GM21529 (cell line): ENCODE measurements around the gene SUDS3.

Experiments used
- ATAC-seq: cut with Tn5 transposase; IDR thresholded peaks from one replicate; pipeline ENCODE4 v1.9.1; 2021; ENCODE audit not compliant: unreplicated experiment

The SUDS3 gene

DNA sequence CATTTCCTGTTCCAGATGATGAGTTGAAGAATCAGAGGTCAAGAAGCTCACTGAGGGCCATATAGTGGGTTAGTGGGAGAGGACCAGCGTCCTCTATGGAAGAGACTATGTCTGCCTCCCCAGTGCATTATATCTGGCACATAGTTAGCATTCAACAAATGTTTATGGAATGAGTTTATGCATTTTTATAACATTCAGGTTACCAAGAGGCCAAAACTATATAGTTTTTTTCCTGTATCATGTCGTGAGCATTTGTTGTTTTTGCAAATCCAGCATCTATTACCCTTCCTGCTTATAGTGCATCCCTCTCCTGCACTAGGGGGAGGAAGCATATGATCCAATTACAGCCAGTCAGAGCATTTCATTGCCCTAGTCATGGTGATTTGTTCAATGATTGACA lies 60.6 kb downstream of the SUDS3 start:
- no peak for ATAC-seq

DNA sequence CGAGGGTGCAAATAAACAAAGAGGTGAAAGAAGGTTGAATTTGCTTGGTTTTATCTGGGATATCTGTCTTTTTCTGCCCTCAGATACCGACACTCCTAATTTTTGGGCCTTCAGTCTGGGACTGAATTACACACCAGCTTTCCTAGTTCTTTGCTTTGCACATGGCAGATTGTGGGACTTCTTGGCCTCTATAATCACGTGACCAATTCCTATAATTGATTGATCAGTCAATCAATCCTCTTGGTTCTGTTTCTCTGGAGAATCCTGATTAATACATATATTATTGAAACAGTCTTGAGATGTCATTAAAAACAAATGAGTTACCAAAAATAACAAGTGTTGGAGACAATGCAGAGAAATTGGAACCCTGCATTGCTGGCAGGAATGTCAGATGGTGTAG lies 62.7 kb downstream of the SUDS3 start:
- ATAC-seq = no peak

DNA sequence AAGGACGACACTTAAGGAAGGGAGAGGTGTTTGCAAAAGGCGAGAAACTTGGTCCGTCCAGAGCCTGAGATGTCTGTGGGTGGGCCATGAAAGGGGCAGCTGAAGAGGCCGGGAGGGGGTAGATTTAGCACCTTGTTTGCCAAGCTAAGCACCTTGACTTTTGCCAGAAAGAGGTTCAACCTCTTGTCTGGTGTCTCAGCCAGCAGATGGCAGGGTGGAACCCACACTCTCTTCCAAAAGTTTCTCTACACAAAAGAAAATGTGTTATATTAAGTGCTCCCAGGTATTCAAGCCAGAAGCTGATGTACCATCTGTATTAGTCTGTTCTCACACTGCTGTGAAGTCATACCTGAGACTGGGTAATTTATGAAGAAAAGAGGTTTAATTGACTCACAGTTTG lies 69.9 kb downstream of the SUDS3 start:
- ATAC-seq = no peak

DNA sequence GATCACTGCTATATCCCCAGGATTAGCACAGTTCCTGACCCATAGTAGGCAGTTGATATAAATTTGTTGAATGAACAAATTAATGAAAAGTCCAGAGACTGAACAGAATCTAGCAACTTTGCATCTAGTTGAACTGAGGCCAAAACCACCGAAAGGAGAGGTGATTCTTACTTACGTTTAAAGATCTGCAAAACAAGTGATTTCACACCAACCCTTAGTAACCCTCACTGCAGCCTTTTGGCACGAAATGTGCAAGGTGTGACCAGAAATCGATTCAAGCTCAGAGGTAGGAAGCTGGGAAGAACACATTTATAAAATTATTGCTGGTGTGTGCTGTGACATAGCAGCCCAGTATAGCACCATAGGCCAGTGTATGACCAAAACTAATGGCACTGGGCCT lies 70.8 kb downstream of the SUDS3 start:
- ATAC-seq = no peak

DNA sequence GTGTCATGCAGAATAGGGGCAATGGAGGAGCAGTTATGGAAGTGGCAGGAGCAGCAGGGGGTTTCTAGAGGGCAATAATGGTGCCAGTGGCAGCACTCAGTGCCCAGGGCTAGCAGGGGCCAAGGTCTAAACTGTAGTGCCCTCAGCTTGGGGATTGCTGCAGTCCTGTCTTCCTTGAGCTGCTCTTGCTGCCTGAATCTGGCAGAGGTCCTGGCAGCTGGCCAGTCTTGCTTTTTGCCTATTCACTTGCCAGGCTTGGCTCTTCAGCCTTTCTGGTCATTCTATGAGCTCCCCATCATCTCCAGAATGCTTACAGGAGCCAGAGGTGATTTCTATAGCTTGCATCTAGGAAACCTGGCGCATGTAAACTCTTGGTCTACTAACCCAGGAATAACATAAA lies 72.0 kb downstream of the SUDS3 start:
- no peak for ATAC-seq

DNA sequence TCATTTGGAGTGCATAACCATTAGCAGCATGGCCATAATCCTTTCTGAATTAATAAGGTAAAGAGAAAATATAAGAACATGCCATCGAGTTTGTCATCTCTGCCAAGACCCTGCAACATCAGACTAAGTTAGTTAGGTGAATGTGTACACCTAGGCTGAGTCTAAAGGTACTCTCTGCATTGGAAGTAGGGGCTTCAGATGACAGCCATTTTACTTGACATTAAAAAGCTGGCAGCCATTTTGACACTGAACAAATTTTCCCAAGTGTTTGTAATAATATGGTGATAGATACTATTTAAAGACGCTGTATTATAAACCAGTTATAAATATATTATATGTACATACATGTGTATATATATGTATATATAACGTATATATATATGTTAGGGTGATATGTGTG lies 79.0 kb downstream of the SUDS3 start:
- no peak for ATAC-seq

DNA sequence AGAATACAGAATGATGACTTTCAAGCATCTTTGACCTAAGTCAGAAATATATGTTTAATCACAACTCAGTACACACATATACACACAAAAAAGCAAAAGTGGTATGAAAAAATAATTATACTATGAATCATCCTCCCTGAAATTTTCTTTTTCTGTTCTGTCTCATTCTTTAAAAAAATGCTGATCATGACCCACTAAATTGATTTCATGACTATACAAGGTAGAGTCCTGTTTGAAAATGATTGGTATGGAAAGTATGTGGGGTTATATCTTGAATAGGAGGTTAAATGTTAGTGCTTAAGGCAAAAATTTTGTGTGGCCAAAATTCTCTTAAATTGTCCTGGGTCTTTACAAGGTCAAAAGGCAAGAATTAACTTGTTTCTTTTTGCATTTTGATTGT lies 80.4 kb downstream of the SUDS3 start:
- ATAC-seq = no peak

DNA sequence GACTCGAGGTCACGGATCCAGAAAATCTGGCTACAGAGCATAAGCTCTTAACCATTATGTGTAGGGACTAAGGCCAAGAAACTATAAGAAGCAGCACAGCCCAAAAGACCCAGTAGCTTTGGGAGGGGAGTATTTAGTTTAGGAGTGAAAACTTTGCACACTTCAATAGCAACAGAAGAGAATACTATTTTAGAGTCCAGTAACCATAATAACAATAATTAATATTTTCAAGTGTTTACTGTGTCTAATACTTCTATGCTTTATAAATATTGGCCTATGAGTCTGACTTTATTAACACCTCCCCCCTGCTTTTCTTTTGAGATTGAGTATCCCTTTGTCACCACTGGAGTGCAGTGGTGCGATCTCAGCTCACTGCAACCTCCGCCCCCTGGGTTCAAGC lies 82.8 kb downstream of the SUDS3 start:
- no peak for ATAC-seq

DNA sequence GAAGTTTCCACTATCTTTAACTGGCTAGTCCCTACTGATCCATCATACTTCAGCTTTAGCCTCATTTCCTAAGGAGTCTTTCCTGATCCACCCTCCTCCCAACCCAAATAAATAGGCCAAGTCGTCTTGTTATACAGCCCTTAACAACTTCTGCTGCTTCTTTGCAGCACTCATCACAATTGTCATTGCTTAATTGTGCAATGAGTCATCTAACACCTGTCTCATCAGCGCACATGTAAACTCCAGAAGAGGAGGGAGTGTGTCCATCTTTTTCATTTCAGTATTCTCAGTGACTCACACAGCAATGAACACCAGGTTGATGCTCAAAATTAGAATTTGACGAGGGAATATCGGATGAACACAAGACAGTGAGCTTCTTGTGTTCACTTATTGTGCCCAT lies 87.3 kb downstream of the SUDS3 start:
- no peak for ATAC-seq

DNA sequence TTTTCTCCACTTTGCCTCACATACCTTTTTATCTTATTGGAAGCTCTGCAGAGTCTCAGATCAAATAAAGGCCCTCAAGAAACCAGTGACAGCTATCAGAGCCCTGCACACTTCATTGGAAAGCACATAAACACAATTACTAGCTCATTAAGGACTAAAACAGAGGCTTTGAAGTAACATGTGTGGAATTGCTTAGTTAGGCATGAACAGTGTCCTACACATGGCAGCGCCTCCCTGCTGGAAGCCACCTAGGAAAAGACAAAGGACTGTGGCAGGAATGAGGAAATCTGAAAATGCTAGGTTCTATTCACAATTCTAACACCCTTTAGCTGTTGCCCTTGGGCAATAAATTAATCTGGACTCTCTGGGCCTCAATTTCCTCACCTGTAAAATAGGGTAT lies 89.4 kb downstream of the SUDS3 start:
- no peak for ATAC-seq
